RWPE2 (cell line): Measurements from ENCODE around the gene EPC1.
"Not testable (repeated sequence)": the region's sequence is repeated elsewhere in the genome, so short reads cannot be mapped to it uniquely, and the experiment has no call there.

Source experiments
- ATAC-seq: fragments of 200-7000 bp; cut with Tn5 transposase; 3 replicates; pipeline ENCODE4 v1.9.1; 2021; ENCODE audit warnings: low read depth
- DNase-seq: peaks from one replicate; pipeline ENCODE4 v3.0.0-alpha.2; 2020; ENCODE audit warnings: low spot score
- H3K27ac ChIP-seq: fragments of 450-650 bp; 2 replicates; pipeline ENCODE4 v1.5.1; 2017; ENCODE audit warnings: mild to moderate bottlenecking; ENCODE audit not compliant: poor library complexity, severe bottlenecking
- H3K27me3 ChIP-seq: fragments of 250-450 bp; sonication (Bioruptor Pico); 2 replicates; pipeline ENCODE4 v1.5.1; 2021; ENCODE audit warnings: mild to moderate bottlenecking, moderate library complexity; ENCODE audit not compliant: insufficient read depth, poor library complexity, severe bottlenecking
- H3K36me3 ChIP-seq: fragments of 250-450 bp; sonication (Bioruptor Pico); 2 replicates; pipeline ENCODE4 v1.5.1; 2020; ENCODE audit warnings: low read depth, mild to moderate bottlenecking, moderate library complexity
- H3K4me1 ChIP-seq: fragments of 250-450 bp; sonication (Bioruptor Pico); 2 replicates; pipeline ENCODE4 v1.5.1; 2021; ENCODE audit warnings: mild to moderate bottlenecking, moderate library complexity; ENCODE audit not compliant: insufficient read depth, poor library complexity, severe bottlenecking
- H3K4me3 ChIP-seq: fragments of 250-450 bp; sonication (Bioruptor Pico); 2 replicates; pipeline ENCODE4 v1.5.1; 2021; ENCODE audit warnings: mild to moderate bottlenecking, moderate library complexity; ENCODE audit not compliant: severe bottlenecking
- H3K9me3 ChIP-seq: fragments of 250-450 bp; sonication (Bioruptor Pico); 2 replicates; pipeline ENCODE4 v1.5.1; 2021; ENCODE audit warnings: mild to moderate bottlenecking, moderate library complexity; ENCODE audit not compliant: severe bottlenecking
- TF ChIP-seq, protein P1 (sequence below): fragments of 450-650 bp; IDR thresholded peaks from one replicate; pipeline ENCODE4 v1.5.1; 2017; ENCODE audit warnings: mild to moderate bottlenecking, moderate library complexity; ENCODE audit not compliant: poor library complexity, severe bottlenecking

The EPC1 gene

DNA sequence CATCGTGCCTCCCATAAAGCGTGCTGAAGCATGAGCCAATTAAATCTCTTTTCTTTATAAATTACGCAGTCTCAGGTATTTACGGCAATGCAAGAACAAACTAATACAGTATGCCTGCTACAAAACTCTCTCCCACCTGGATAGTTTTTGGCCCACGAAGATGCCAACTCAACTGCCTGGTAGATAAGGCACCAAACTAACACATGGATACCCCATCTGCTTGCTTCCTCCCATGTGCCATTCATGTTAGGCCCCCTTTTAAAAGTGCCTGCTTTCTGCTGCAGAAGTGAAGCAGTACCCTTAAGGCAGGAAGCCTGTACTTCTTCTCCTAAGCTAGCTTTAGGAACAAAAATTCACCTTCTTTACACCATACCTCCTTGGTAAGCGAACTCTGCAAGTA is 15.6 kb upstream of the EPC1 start:
- ATAC-seq (no peak), DNase-seq (no peak)
- Histone ChIP-seq H3K27me3 (no peaks in the 10 kb centered on the region), H3K36me3 (no peaks in the 10 kb centered on the region), H3K9me3 (no peaks in the 10 kb centered on the region), H3K27ac (no peak overlapping the region), H3K4me1 (peaks cover 2% of the 10 kb centered on the region), H3K4me3 (no peak overlapping the region)
- TF ChIP-seq, protein P1, sequence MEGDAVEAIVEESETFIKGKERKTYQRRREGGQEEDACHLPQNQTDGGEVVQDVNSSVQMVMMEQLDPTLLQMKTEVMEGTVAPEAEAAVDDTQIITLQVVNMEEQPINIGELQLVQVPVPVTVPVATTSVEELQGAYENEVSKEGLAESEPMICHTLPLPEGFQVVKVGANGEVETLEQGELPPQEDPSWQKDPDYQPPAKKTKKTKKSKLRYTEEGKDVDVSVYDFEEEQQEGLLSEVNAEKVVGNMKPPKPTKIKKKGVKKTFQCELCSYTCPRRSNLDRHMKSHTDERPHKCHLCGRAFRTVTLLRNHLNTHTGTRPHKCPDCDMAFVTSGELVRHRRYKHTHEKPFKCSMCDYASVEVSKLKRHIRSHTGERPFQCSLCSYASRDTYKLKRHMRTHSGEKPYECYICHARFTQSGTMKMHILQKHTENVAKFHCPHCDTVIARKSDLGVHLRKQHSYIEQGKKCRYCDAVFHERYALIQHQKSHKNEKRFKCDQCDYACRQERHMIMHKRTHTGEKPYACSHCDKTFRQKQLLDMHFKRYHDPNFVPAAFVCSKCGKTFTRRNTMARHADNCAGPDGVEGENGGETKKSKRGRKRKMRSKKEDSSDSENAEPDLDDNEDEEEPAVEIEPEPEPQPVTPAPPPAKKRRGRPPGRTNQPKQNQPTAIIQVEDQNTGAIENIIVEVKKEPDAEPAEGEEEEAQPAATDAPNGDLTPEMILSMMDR, result no peak

DNA sequence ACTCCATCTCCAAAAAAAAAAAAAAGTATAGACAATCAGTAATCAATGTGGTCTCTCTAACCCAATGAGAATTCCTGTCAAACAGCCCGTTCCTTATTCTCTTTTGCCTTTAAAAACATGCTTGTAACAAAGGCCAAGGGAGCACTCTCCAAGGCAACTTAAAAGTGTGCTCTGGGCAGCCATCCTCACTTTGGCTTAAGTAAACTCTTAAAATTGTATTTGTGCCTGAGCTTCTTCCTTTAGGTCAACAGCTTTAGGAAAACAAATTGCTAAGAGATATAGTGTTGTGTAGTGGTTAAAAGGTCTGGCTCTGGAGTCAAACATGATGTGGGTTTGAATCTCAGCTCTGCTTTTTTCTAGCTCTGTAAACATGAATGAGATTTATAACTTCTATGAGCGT is 13.9 kb upstream of the EPC1 start:
- DNase-seq (no peak), ATAC-seq (no peak)
- no peak overlapping the region for H3K4me3 ChIP-seq
- no peak overlapping the region for H3K27ac ChIP-seq
- TF ChIP-seq, protein P1, result no peak
- H3K4me1 ChIP-seq, result no peaks in the 10 kb centered on the region
- no peaks in the 10 kb centered on the region for H3K36me3 ChIP-seq
- no peaks in the 10 kb centered on the region for H3K27me3 ChIP-seq
- no peaks in the 10 kb centered on the region for H3K9me3 ChIP-seq

DNA sequence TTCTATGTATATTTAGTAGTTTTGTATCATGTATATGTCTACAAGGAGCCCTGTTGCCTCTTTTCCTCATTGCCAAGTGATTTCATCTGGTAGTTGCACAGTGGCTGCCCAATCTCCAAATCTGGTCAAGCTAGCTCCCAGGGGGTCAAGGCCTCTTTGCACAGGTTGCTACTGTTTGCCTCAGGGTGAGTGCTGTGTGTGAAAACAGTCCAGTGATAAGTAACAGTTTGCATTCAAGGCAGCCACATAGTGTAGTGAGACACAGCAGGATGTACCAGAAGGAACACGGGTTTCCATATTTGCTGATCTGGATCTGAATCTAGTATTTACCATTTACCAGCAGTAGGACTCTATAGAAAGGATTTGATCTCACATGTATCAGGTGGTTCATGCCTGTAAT is 13.3 kb upstream of the EPC1 start:
- no peak overlapping the region for H3K27ac ChIP-seq
- TF ChIP-seq, protein P1, result no peak
- no peaks in the 10 kb centered on the region for H3K27me3 ChIP-seq
- DNase-seq, result no peak
- no peaks in the 10 kb centered on the region for H3K36me3 ChIP-seq
- no peak overlapping the region for H3K4me3 ChIP-seq
- H3K4me1 ChIP-seq, result no peaks in the 10 kb centered on the region
- no peaks in the 10 kb centered on the region for H3K9me3 ChIP-seq
- no peak for ATAC-seq

DNA sequence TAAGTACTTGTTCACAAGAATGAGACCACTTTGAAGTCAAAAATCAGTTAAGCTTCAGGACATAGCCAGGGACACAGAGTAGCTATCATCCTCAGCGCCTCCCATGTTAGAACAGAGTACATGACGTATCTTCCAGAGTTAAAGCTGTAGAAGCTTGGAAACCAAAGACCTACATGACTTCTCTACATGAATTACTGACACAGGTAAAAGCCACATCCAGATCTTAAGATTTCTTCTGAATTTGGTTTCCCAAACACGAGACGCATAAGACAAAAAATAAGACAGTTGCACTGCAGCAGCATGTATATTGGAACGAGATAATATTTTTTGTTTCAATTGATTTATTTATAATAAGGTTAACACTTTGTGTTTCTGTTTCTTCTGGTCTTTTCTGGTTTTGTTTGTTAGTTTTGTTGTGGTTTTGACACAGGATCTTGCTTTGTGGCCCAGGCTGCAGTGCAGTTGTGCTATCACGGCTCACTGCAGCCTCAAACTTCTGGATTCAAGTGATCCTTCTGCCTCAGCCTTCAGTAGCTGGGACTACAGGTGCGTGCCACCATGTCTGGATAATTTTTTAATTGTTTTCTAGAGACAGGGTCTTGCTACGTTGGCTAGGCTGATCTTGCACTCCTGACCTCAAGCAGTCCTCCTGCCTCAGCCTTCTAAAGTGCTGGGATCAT is 10.2 kb upstream of the EPC1 start:
- Histone ChIP-seq H3K4me1 (peaks cover 10% of the 10 kb centered on the region), H3K4me3 (no peak overlapping the region), H3K27ac (no peak overlapping the region), H3K27me3 (no peaks in the 10 kb centered on the region), H3K9me3 (no peaks in the 10 kb centered on the region), H3K36me3 (no peaks in the 10 kb centered on the region)
- DNase-seq (no peak), ATAC-seq (no peak)
- TF ChIP-seq, protein P1, result no peak

DNA sequence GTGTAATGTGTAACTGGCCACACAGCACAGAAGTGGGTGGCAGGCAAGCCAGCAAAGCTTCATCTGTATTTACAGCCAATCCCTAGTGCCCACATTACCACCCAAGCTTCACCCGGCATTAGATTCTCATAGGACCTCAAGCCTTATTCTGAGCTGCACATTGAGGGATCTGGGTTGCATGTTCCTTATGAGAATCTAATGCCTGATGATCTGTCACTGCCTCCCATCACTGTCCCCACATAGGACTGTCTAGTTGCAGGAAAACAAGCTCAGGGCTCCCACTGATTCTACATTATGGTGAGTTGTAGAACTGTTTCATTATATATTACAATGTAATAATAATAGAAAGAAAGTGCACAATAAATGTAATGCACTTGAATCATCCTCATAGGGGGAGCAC is 7.7 kb upstream of the EPC1 start:
- DNase-seq, H3K27me3 ChIP-seq, H3K27ac ChIP-seq, H3K9me3 ChIP-seq, H3K4me3 ChIP-seq, H3K36me3 ChIP-seq, ATAC-seq: not testable (repeated sequence)
- H3K4me1 ChIP-seq, result peaks cover 12% of the 10 kb centered on the region
